ENCODE data around the gene XIAP.
"Not testable (repeated sequence)": the region's sequence is repeated elsewhere in the genome, so short reads cannot be mapped to it uniquely, and the experiment has no call there.

XIAP gene

DNA sequence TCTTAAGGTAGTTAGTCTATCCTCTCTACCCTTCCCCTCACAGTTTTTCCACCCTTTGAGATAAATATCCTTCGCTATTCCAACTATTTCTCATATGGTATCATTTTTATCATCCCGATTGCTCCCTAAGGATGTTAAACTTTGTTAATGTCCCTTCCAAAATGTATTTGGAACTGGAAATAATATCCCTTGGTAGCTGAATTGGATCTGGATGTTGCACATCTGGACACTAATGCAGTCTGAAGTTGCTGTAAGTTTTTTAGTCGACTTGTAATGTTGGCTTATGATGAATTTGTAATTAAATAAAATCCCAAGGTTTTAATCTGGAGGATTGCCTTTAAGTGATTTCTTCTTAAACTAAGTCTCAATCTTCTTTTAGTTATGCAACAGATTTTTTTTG, 22.5 kb downstream of the XIAP start:
- Histone ChIP-seq H3K4me2 (ENCODE audit: low read length) (no peak overlapping the region), H3K4me3 (ENCODE audit: low read depth, low read length) (no peak overlapping the region), H3K4me1 (no peaks in the 10 kb centered on the region), H2AFZ (no peak overlapping the region), H3K36me3 (ENCODE audit: control insufficient read depth, insufficient read depth, low read length) (no peaks in the 10 kb centered on the region), H3K9me3 (ENCODE audit: control insufficient read depth, low read length) (no peaks in the 10 kb centered on the region), H3K27me3 (ENCODE audit: control insufficient read depth, insufficient read depth, low read length) (no peaks in the 10 kb centered on the region), H3K27ac (no peak overlapping the region), H3K9ac (no peak overlapping the region), H3K79me2 (no peaks in the 10 kb centered on the region)
- TF ChIP-seq, protein P1, sequence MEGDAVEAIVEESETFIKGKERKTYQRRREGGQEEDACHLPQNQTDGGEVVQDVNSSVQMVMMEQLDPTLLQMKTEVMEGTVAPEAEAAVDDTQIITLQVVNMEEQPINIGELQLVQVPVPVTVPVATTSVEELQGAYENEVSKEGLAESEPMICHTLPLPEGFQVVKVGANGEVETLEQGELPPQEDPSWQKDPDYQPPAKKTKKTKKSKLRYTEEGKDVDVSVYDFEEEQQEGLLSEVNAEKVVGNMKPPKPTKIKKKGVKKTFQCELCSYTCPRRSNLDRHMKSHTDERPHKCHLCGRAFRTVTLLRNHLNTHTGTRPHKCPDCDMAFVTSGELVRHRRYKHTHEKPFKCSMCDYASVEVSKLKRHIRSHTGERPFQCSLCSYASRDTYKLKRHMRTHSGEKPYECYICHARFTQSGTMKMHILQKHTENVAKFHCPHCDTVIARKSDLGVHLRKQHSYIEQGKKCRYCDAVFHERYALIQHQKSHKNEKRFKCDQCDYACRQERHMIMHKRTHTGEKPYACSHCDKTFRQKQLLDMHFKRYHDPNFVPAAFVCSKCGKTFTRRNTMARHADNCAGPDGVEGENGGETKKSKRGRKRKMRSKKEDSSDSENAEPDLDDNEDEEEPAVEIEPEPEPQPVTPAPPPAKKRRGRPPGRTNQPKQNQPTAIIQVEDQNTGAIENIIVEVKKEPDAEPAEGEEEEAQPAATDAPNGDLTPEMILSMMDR (IDR thresholded peaks at IDR 0.05) = no peak

DNA sequence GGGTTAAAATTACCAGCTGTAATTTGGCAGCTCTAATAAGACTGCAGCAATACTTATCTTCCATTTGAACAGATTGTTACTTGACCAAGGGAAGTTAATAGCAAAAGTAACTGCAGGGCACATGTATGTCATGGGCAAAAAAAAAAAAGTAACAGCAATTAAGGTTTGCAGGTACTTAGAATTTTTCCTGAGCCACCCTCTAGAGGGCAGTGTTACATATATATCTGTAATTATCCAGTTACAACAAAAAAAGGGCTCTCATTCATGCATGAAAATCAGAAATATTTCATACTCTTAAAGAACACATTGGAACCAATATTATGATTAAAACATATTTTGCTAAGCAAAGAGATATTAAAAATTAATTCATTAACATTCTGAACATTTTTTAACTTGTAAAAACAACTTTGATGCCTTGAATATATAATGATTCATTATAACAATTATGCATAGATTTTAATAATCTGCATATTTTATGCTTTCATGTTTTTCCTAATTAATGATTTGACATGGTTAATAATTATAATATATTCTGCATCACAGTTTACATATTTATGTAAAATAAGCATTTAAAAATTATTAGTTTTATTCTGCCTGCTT, 25.1 kb downstream of the XIAP start:
- Histone ChIP-seq H3K4me1 (no peaks in the 10 kb centered on the region), H3K36me3 (ENCODE audit: control insufficient read depth, insufficient read depth, low read length) (no peaks in the 10 kb centered on the region), H3K4me2 (ENCODE audit: low read length) (no peak overlapping the region), H3K4me3 (ENCODE audit: low read depth, low read length) (no peak overlapping the region), H3K27ac (no peak overlapping the region), H3K9me3 (ENCODE audit: control insufficient read depth, low read length) (no peaks in the 10 kb centered on the region), H3K27me3 (ENCODE audit: control insufficient read depth, insufficient read depth, low read length) (no peaks in the 10 kb centered on the region), H3K79me2 (no peaks in the 10 kb centered on the region), H3K9ac (no peak overlapping the region), H2AFZ (no peak overlapping the region)
- TF ChIP-seq, protein P1 (IDR thresholded peaks at IDR 0.05) = peak; percentile 38

DNA sequence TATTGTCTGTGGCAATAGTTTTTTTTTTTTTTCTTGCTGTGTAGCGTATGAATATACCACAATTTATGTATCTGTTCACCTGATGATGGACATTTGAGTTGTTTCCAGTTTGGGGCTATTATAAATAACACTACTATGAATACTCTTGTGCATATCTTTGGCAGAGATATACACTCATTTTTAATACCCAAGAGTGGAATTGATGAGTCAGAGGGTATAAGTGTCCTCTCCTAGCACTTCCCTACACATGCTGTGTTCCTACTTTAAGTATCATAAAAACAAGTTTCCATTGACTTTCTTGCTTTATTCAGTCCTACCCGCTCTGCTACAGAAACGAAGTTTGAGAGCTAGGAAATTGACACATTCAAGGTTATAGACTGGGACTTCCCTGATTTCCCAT, 39.8 kb downstream of the XIAP start:
- Histone ChIP-seq H3K79me2 (no peaks in the 10 kb centered on the region), H3K36me3 (ENCODE audit: control insufficient read depth, insufficient read depth, low read length) (no peaks in the 10 kb centered on the region), H3K9ac (no peak overlapping the region), H3K4me2 (ENCODE audit: low read length) (no peak overlapping the region), H3K4me1 (no peaks in the 10 kb centered on the region), H3K9me3 (ENCODE audit: control insufficient read depth, low read length) (no peaks in the 10 kb centered on the region), H3K4me3 (ENCODE audit: low read depth, low read length) (no peak overlapping the region), H2AFZ (no peak overlapping the region), H3K27ac (no peak overlapping the region), H3K27me3 (ENCODE audit: control insufficient read depth, insufficient read depth, low read length) (no peaks in the 10 kb centered on the region)
- TF ChIP-seq, protein P1 (IDR thresholded peaks at IDR 0.05) = no peak

DNA sequence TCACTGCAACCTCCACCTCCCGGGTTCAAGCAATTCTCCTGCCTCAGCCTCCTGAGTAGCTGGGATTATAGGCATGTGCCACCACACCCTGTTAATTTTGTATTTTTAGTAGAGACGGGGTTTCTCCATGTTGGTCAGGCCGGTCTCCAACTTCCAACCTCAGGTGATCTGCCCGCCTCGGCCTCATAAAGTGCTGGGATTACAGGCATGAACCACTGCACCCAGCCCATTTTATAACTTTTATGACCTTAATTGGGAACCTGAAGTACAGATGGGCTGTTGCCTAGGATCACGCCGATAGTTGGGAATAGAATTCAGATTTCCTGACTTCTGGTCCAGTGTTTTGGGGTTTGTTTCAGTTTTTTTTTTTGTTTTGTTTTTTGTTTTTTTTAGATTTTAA, 43.4 kb downstream of the XIAP start:
- not testable (repeated sequence) for H2AFZ ChIP-seq; H3K27ac ChIP-seq; H3K4me1 ChIP-seq; H3K9ac ChIP-seq; H3K4me2 ChIP-seq (ENCODE audit: low read length); H3K27me3 ChIP-seq (ENCODE audit: control insufficient read depth, insufficient read depth, low read length); H3K4me3 ChIP-seq (ENCODE audit: low read depth, low read length); H3K79me2 ChIP-seq; H3K36me3 ChIP-seq (ENCODE audit: control insufficient read depth, insufficient read depth, low read length); H3K9me3 ChIP-seq (ENCODE audit: control insufficient read depth, low read length)

DNA sequence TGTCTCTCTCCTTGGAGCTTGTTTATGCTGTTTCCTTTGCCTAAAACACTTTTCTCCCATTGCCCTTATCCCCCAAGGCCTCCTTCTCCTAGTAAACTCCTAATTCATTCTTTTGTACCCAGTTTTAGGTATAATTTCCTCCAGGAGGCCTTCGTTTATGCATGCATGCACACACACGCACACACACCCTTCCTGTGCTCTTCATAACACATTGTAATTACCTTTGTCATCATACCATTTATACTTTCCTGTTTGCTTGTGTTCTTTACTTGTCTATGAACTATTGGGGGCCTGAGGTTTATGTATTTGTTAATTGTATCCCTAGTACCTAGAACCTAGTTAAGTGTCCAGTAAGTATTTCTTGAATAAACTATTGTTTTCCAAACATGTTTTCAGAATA, 45.5 kb downstream of the XIAP start:
- Histone ChIP-seq H3K9ac (no peak overlapping the region), H3K4me3 (ENCODE audit: low read depth, low read length) (no peak overlapping the region), H3K27ac (no peak overlapping the region), H3K27me3 (ENCODE audit: control insufficient read depth, insufficient read depth, low read length) (no peaks in the 10 kb centered on the region), H3K9me3 (ENCODE audit: control insufficient read depth, low read length) (no peaks in the 10 kb centered on the region), H3K4me2 (ENCODE audit: low read length) (no peak overlapping the region), H3K36me3 (ENCODE audit: control insufficient read depth, insufficient read depth, low read length) (no peaks in the 10 kb centered on the region), H3K4me1 (peaks cover 5% of the 10 kb centered on the region), H2AFZ (no peak overlapping the region), H3K79me2 (no peaks in the 10 kb centered on the region)
- TF ChIP-seq, protein P1 (IDR thresholded peaks at IDR 0.05) = no peak

Measured in parathyroid adenoma (tissue), 2 donors.